ENCODE measurements around the gene EP400. TPM values are rescaled to one million over a fixed set of nuclear protein-coding genes. Genes with fewer than 3 reads are reported as not detected.
"Not testable (repeated sequence)": the region's sequence is repeated elsewhere in the genome, so short reads cannot be mapped to it uniquely, and the experiment has no call there.

Gene EP400
- total RNA-seq, 2 experiments from 2014 or later: 45.6 to 46.1 TPM

DNA sequence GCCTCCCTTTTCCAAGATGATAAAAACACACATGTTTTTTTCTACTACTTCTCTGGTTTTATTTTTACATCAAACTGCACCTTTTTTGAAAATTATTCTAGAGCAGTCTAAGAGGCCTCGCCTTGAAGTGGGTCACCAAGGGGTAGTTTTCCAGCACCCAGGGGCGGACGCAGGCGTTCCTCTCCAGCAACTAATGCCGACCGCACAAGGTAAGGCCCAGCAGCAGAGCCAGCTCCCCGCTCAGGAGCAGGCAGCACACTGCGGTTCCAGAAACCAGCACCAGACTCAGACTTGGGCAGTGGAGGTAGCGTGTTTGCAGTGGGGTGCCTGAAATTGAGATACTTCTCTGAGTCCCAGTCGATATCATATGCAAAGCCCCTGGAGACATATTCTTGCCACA lies 31.6 kb downstream of the EP400 start:
- peaks cover 25% of the 10 kb centered on the region for H3K36me3 Mint-ChIP-seq (ENCODE audit: low read depth)
- ATAC-seq (no peak), DNase-seq (no peak)
- POLR2A ChIA-PET: no interaction called here
- H3K27me3 Mint-ChIP-seq: no peaks in the 10 kb centered on the region
- CTCF ChIA-PET: no interaction called here
- intact Hi-C loops (cut with micrococcal nuclease): no loop called here
- peaks cover 4% of the 10 kb centered on the region for H3K4me1 Mint-ChIP-seq (ENCODE audit: low read depth)
- no peak overlapping the region for H3K27ac Mint-ChIP-seq
- H3K4me3 Mint-ChIP-seq: no peak overlapping the region
- no peaks in the 10 kb centered on the region for H3K9me3 Mint-ChIP-seq
- TF ChIP-seq, protein P1, sequence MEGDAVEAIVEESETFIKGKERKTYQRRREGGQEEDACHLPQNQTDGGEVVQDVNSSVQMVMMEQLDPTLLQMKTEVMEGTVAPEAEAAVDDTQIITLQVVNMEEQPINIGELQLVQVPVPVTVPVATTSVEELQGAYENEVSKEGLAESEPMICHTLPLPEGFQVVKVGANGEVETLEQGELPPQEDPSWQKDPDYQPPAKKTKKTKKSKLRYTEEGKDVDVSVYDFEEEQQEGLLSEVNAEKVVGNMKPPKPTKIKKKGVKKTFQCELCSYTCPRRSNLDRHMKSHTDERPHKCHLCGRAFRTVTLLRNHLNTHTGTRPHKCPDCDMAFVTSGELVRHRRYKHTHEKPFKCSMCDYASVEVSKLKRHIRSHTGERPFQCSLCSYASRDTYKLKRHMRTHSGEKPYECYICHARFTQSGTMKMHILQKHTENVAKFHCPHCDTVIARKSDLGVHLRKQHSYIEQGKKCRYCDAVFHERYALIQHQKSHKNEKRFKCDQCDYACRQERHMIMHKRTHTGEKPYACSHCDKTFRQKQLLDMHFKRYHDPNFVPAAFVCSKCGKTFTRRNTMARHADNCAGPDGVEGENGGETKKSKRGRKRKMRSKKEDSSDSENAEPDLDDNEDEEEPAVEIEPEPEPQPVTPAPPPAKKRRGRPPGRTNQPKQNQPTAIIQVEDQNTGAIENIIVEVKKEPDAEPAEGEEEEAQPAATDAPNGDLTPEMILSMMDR (IDR thresholded peaks at IDR 0.05): no peak

DNA sequence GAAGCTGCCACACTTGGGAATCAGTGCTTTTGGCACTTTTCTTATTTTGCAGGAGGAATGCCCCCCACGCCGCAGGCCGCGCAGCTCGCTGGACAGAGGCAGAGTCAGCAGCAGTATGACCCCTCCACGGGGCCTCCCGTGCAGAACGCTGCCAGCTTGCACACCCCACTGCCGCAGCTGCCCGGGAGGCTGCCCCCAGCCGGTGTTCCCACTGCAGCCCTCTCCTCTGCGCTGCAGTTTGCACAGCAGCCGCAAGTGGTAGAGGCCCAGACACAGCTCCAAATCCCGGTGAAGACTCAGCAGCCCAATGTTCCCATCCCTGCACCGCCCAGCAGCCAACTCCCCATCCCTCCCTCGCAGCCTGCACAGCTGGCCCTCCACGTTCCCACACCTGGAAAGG lies 32.3 kb downstream of the EP400 start:
- H3K36me3 Mint-ChIP-seq (ENCODE audit: low read depth): peaks cover 30% of the 10 kb centered on the region
- ChIA-PET POLR2A (no interaction called here), CTCF (no interaction called here)
- no peak overlapping the region for H3K27ac Mint-ChIP-seq
- intact Hi-C loops (cut with micrococcal nuclease): no loop called here
- H3K4me3 Mint-ChIP-seq: no peak overlapping the region
- TF ChIP-seq, protein P1 (IDR thresholded peaks at IDR 0.05): no peak
- no peaks in the 10 kb centered on the region for H3K27me3 Mint-ChIP-seq
- H3K9me3 Mint-ChIP-seq: no peaks in the 10 kb centered on the region
- no peak for ATAC-seq
- DNase-seq: no peak
- peaks cover 2% of the 10 kb centered on the region for H3K4me1 Mint-ChIP-seq (ENCODE audit: low read depth)

DNA sequence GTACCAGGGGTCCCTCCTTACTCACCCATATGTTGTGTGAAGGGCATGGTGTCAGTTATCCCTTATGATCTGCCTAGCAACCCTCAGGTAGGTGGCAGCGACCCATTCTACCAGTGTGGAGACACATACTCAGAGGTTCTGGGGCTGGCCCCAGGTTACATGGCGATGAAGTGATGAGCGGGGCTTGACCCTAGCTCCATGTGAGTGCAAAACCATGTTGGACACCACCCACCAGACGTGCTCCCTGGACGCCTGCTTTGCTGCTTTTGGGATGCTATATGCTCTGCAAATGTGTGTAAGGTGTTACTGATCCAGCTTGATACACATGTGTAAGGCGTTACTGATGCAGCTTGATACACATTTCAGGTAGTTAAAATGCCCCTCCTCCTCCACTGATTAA lies 33.3 kb downstream of the EP400 start:
- TF ChIP-seq, protein P1 (IDR thresholded peaks at IDR 0.05): no peak
- no peaks in the 10 kb centered on the region for H3K4me1 Mint-ChIP-seq (ENCODE audit: low read depth)
- H3K27ac Mint-ChIP-seq: no peak overlapping the region
- H3K4me3 Mint-ChIP-seq: no peak overlapping the region
- H3K36me3 Mint-ChIP-seq (ENCODE audit: low read depth): peaks cover 34% of the 10 kb centered on the region
- H3K9me3 Mint-ChIP-seq: no peaks in the 10 kb centered on the region
- DNase-seq (no peak), ATAC-seq (no peak)
- intact Hi-C loops (cut with micrococcal nuclease): no loop called here
- POLR2A ChIA-PET: no interaction called here
- H3K27me3 Mint-ChIP-seq: no peaks in the 10 kb centered on the region
- CTCF ChIA-PET: no interaction called here

DNA sequence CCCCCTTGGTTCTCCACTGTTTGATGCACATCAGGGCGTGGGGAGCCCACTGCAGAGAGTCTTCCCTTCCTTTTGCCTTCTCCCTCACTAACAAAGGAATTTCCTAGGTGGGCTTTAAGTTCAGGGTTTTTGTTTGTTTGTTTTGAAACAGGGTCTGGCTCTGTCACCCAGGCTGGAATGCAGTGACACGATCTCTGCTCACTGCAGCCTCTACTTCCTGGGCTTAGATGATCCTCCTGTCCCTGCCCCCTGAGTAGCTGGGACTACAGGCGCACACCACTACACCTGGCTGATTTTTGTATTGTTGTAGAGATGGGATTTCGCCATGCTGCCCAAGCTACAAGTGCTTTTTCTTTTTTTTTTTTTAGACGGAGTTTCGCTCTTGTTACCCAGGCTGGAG lies 33.8 kb downstream of the EP400 start:
- Mint-ChIP-seq H3K9me3 (no peaks in the 10 kb centered on the region), H3K27ac (no peak overlapping the region), H3K27me3 (no peaks in the 10 kb centered on the region), H3K4me3 (no peak overlapping the region), H3K4me1 (ENCODE audit: low read depth) (no peaks in the 10 kb centered on the region), H3K36me3 (ENCODE audit: low read depth) (peaks cover 33% of the 10 kb centered on the region)
- ATAC-seq (no peak), DNase-seq (no peak)
- ChIA-PET POLR2A (no interaction called here), CTCF (interaction anchor here (1.3 kb wide), 1 partner anchor 18 kb away, joined by 3 read pairs; no protein-coding TSS in a partner anchor)
- intact Hi-C loops (cut with micrococcal nuclease): no loop called here
- TF ChIP-seq, protein P1 (IDR thresholded peaks at IDR 0.05): no peak

DNA sequence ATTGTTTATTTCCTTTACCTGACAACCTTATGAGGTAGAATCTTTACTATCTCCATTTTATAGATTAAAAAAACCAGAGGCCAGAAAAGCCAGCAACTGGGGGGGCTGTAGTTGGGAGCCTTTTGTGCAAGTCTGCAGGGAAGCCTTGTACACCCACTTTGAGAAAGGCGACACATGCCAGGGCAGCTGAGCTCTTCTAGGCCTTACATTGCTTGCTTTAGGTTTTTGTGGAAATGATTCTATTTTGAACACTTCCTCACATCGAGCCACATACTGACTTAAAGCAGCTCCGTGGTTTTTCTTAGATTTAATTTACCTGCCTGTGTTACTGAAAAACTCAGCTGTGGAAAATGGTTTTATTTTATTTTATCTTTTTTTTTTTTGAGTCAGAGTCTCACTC lies 34.6 kb downstream of the EP400 start:
- Mint-ChIP-seq H3K4me1 (ENCODE audit: low read depth) (no peaks in the 10 kb centered on the region), H3K27ac (no peak overlapping the region), H3K36me3 (ENCODE audit: low read depth) (peaks cover 38% of the 10 kb centered on the region), H3K4me3 (no peak overlapping the region), H3K9me3 (no peaks in the 10 kb centered on the region), H3K27me3 (no peaks in the 10 kb centered on the region)
- TF ChIP-seq, protein P1 (IDR thresholded peaks at IDR 0.05): no peak
- ChIA-PET CTCF (interaction anchor here (0.7 to 1.3 kb wide), 2 partner anchors 10 to 17 kb away, joined by 3 to 4 read pairs; no protein-coding TSS in a partner anchor), POLR2A (no interaction called here)
- DNase-seq (no peak), ATAC-seq (no peak)
- intact Hi-C loops (cut with micrococcal nuclease): no loop called here

DNA sequence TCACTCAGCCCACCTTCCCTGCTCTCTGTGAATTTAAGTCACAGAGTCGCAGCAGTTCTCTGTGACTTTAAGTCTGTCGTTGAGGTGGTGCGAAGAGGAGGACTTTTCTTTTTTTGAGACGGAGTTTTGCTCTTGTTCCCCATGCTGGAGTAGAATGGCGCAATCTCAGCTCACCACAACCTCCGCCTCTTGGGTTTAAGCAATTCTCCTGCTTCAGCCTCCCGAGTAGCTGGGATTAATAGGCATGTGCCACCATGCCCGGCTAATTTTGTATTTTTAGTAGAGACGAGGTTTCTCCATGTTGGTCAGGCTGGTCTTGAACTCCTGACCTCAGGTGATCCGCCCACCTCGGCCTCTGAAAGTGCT lies 35.8 kb downstream of the EP400 start:
- H3K27me3 Mint-ChIP-seq; H3K4me1 Mint-ChIP-seq (ENCODE audit: low read depth); CTCF ChIA-PET; H3K27ac Mint-ChIP-seq; H3K4me3 Mint-ChIP-seq; intact Hi-C loops (cut with micrococcal nuclease); ATAC-seq; DNase-seq; POLR2A ChIA-PET; H3K9me3 Mint-ChIP-seq: not testable (repeated sequence)
- peaks cover 37% of the 10 kb centered on the region for H3K36me3 Mint-ChIP-seq (ENCODE audit: low read depth)
